Stimulated activated memory B cell treated with anti-CD40 and anti-IgM and Interleukin-4, amounts not matched to agents 10 μg/mL and 1 μg/mL and 100 μg/mL, for 72 hours (primary cell): ENCODE results near the gene TRA2B.

Experiments used
- ATAC-seq: fragments of 150-1000 bp; cut with Tn5 transposase; 2 replicates; pipeline ENCODE4 v1.10.0; 2021
- H3K27ac Mint-ChIP-seq: one replicate; pipeline ENCODE4 v1.8.0; 2022; ENCODE audit warnings: mild to moderate bottlenecking, mixed read lengths
- H3K27me3 Mint-ChIP-seq: one replicate; pipeline ENCODE4 v1.8.0; 2022; ENCODE audit warnings: mixed read lengths
- H3K36me3 Mint-ChIP-seq: one replicate; pipeline ENCODE4 v1.8.0; 2022; ENCODE audit warnings: mixed read lengths
- H3K4me1 Mint-ChIP-seq: one replicate; pipeline ENCODE4 v1.8.0; 2022; ENCODE audit warnings: mixed read lengths
- H3K4me3 Mint-ChIP-seq: one replicate; pipeline ENCODE4 v1.8.0; 2022; ENCODE audit warnings: mild to moderate bottlenecking, moderate library complexity, mixed read lengths
- H3K9me3 Mint-ChIP-seq: one replicate; pipeline ENCODE4 v1.8.0; 2022; ENCODE audit warnings: mixed read lengths

Gene TRA2B

GRCh38 chr3:185881926-185882325 is 55.9 kb downstream of the TRA2B start:
- Mint-ChIP-seq H3K9me3 (no peaks in the 10 kb centered on the region), H3K4me1 (peaks cover 5% of the 10 kb centered on the region), H3K27me3 (peaks cover 37% of the 10 kb centered on the region), H3K36me3 (no peaks in the 10 kb centered on the region), H3K27ac (no peak overlapping the region), H3K4me3 (no peak overlapping the region)
- no peak for ATAC-seq

DNA sequence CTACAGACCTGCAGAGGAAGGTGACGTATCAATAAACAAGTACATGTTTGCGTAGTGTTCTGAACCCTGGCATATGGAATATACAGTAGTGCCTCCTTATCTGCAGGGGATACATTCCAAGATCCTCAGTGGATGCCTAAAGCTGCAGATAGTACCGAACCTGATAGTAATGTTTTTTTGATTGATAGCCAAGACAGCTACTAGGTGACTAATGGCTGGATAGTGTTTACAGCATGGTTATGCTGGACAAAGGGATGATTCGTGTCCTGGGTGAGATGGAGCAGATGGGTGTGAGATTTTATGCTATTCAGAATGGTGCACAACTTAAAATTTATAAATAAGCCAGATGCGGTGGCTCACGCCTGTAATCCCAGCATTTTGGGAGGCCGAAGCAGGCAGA is 57.2 kb downstream of the TRA2B start:
- Mint-ChIP-seq H3K27me3 (peaks cover 41% of the 10 kb centered on the region), H3K36me3 (no peaks in the 10 kb centered on the region), H3K9me3 (no peaks in the 10 kb centered on the region), H3K27ac (no peak overlapping the region), H3K4me1 (peaks cover 7% of the 10 kb centered on the region), H3K4me3 (no peak overlapping the region)
- ATAC-seq, result no peak

DNA sequence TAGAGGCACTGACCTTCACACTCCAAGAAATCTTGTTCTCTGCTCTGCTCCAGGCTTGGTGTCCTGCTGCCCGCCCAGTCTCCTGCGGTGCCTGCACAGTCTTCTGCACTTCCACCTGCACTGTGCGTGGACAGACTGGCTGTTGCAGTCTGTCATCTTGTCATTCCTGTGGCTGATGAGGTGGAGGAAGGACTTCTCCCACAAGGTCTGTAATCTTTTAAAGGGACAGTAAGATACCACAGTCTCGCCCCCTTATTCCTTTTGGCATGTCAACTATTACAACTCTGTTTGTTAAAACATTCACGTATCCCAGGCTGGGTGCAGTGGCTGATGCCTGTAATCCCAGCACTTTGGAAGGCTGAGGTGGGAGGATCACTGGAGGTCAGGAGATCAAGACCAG is 58.9 kb downstream of the TRA2B start:
- H3K27ac Mint-ChIP-seq, result no peak overlapping the region
- H3K4me3 Mint-ChIP-seq, result no peak overlapping the region
- ATAC-seq, result no peak
- peaks cover 15% of the 10 kb centered on the region for H3K4me1 Mint-ChIP-seq
- H3K9me3 Mint-ChIP-seq, result no peaks in the 10 kb centered on the region
- no peaks in the 10 kb centered on the region for H3K36me3 Mint-ChIP-seq
- peaks cover 46% of the 10 kb centered on the region for H3K27me3 Mint-ChIP-seq

DNA sequence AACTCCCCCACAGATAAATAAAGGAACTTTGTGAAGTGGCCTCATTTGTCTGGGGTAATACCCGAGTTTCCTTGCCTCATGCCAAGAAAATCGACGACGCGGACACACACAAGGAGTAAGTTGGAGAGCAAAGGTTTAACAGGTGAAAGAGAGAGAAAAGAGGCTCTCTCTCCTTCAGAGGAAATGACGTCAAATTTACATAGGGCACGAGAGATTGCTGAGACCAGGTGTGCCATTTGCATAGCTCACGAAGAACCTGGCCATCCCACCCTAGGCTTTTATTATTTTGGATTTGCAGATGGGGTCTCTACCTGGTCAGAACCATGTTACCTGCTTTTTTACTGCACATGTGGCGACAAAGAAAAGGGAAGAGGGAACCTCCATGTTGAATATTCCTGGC is 63.7 kb downstream of the TRA2B start:
- Mint-ChIP-seq H3K36me3 (no peaks in the 10 kb centered on the region), H3K4me3 (no peak overlapping the region), H3K27ac (no peak overlapping the region), H3K9me3 (no peaks in the 10 kb centered on the region), H3K4me1 (peaks cover 12% of the 10 kb centered on the region), H3K27me3 (peaks cover 31% of the 10 kb centered on the region)
- no peak for ATAC-seq

GRCh38 chr3:185867650-185868049 is 70.2 kb downstream of the TRA2B start:
- no peaks in the 10 kb centered on the region for H3K4me1 Mint-ChIP-seq
- H3K36me3 Mint-ChIP-seq, result no peaks in the 10 kb centered on the region
- no peak overlapping the region for H3K27ac Mint-ChIP-seq
- H3K4me3 Mint-ChIP-seq, result no peak overlapping the region
- peaks cover 18% of the 10 kb centered on the region for H3K27me3 Mint-ChIP-seq
- no peaks in the 10 kb centered on the region for H3K9me3 Mint-ChIP-seq
- ATAC-seq, result no peak

DNA sequence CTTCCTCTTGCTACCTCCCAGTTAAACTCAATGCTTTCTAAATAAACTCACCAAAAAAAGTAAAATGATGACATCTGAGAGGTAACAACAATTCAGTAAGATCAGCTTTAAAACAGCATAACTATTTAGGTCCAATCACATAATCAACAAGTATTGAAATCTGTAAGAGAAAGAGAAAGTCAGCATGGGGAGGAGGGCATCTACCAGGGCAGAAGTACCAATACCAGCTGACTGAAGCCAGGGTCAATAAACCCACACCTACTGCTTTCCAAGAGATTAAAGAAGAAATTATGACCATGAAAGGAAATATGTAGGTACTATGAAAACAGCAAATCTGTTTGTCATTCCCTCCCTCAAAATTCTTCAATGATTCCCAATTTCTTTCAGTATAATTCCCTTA is 70.8 kb downstream of the TRA2B start:
- ATAC-seq, result no peak
- H3K27ac Mint-ChIP-seq, result no peak overlapping the region
- H3K36me3 Mint-ChIP-seq, result no peaks in the 10 kb centered on the region
- peaks cover 18% of the 10 kb centered on the region for H3K27me3 Mint-ChIP-seq
- H3K9me3 Mint-ChIP-seq, result no peaks in the 10 kb centered on the region
- H3K4me1 Mint-ChIP-seq, result no peaks in the 10 kb centered on the region
- no peak overlapping the region for H3K4me3 Mint-ChIP-seq

DNA sequence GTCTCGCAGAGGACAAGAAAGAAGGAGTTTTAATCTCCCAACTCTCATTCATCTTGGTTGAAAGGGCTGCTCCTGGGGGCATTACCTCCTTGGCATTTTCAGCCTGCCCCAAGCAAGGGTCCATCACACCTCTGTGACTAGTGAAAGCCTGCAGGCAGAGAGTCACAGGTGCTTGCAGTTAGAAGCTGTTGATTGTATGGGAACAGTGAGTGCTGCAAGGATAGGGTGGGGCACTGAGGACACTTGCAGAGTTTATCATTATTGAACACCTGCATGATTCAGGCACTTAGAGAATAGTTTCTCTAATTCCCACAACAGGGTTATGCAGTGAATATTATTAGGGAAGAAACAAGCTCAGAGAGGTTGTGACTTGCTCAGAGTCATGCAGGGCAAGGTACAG is 71.3 kb downstream of the TRA2B start:
- Mint-ChIP-seq H3K4me3 (no peak overlapping the region), H3K9me3 (no peaks in the 10 kb centered on the region), H3K27me3 (peaks cover 21% of the 10 kb centered on the region), H3K27ac (no peak overlapping the region), H3K36me3 (no peaks in the 10 kb centered on the region), H3K4me1 (no peaks in the 10 kb centered on the region)
- ATAC-seq, result no peak
